GDM1 (cell line): Measurements from ENCODE around the gene MYO10.

Source experiments
- DNase-seq: peaks from one replicate; lab custom pipeline; 2025; lab: John Stamatoyannopoulos, UW

MYO10 gene

GRCh38 chr5:16812448-16812847 lies 123.6 kb downstream of the MYO10 start:
- DNase-seq = no peak

DNA sequence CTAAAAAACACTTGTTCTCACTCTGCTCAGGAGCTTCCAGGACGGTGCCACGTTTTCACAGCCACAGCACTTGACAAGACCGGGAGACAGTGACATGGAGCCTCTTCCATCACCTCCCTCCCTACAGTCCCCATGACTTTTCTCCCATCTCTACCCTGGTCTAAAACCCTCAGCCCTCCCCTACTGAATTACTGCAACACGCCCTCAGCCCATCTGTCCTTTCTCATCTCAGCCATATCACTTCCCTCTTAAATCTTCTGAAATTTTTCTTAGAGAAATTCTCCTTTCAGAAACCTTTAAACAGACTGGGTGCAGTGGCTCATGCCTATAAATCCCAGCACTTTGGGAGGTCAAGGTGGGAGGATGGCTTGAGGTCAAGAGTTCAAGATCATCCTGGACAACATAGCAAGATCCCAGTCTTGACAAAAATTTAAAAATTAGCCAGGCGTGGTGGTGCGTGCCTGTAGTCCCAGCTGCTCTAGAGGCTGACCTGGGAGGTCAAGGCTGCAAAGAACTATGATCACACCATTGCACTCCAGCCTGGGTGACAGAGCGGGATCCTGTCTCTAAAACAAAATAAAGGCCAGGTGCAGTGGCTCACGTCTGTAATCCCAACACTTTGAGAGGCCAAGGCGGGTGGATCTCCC lies 125.8 kb downstream of the MYO10 start:
- no peak for DNase-seq

- no peak for DNase-seq
Observed at GRCh38 chr5:16809395-16810207, 126.5 kb downstream of the MYO10 start.

DNA sequence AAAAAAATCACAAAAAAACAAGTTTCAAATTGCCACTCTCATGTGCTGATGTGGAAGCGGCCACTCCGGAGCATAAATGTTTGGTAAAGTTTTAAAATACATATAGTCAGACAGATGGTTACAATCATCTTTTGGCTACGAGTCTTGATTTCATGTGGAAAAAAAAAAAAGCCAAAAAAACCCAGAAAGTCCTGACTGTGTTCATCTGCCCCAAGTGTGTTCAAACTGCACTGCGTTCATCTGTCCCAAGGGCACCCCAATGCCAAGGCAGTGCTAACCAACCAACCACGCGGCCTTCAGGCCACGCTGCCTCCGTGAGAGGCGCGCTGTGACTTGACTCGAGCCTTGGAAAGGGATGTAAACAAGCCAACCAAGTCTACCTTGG lies 127.1 kb downstream of the MYO10 start:
- DNase-seq = no peak

GRCh38 chr5:16808021-16808420 lies 128.1 kb downstream of the MYO10 start:
- no peak for DNase-seq

- no peak for DNase-seq
Observed at GRCh38 chr5:16807547-16807864, 128.6 kb downstream of the MYO10 start.

- no peak for DNase-seq
Observed at GRCh38 chr5:16806711-16807546, 129.2 kb downstream of the MYO10 start.

DNA sequence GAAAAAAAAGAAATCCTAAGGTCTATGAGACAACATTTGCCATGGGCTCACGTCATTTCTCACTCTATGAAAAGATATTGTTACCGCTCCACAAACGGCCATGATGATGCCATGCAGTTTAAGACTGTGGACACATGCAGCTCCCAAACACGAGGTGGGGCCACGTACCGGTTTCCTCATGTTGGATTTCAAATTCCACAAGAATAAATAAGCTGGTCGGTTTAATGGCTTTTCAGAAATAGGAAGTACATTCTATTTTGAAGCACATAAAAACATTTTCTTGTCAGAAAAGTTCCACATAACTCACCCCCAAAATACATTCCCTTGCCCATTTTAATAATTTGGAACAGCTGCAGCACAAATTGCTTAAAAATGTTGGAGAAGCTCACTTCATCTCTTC lies 130.6 kb downstream of the MYO10 start:
- DNase-seq = no peak

GRCh38 chr5:16803831-16804230 lies 132.3 kb downstream of the MYO10 start:
- DNase-seq = no peak

- DNase-seq = no peak
Observed at GRCh38 chr5:16800477-16800876, 135.6 kb downstream of the MYO10 start.

- no peak for DNase-seq
Observed at GRCh38 chr5:16799796-16800195, 136.3 kb downstream of the MYO10 start.

DNA sequence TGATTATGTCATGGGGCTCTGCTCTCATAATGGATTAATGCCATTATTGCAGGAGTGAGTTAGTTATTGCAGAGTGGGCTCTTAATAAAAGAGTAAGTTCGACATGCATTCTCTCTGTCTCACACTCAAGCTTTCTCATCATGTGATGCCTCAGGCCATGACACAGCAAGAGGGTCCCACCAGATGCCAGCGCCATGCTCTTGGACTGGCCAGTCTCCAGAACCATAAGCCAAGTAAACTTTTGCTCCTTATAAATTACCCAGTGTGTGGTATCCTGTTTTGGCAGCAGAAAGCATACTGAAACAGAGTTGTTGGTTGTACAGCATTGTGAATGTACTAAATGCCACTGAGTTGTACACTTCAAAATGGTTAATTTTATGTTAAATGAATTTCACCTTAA lies 138.1 kb downstream of the MYO10 start:
- DNase-seq = no peak

DNA sequence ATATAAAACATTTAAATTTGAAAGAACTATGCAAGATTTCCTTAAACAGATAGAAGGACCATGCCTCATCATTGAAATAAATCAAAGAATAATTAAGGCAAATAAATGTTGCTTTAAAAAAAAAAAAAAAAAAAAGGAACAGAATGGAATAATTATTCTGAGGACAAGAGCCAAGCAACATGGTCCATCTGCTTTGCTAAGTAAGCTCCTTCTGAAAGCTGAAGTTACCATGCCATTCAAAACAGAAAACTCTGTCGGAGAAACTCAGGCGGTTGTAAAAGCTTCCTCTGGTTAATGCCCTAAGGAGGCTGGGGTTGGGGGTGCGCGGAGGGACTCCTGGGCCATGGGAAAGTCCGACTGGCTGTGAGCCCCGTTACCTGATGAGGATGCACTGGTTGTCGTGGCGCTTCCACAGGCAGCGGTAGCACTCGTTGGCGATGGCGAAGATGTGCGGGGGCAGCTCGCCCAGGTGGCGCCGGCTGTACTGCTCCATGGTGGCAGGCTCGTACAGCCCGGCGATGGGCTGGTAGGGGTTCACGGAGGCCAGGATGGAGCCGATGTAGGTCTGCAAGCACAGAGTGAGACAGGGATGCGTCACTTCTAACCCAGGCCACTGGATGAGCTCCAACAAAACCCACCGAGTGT lies 141.7 kb downstream of the MYO10 start:
- no peak for DNase-seq

DNA sequence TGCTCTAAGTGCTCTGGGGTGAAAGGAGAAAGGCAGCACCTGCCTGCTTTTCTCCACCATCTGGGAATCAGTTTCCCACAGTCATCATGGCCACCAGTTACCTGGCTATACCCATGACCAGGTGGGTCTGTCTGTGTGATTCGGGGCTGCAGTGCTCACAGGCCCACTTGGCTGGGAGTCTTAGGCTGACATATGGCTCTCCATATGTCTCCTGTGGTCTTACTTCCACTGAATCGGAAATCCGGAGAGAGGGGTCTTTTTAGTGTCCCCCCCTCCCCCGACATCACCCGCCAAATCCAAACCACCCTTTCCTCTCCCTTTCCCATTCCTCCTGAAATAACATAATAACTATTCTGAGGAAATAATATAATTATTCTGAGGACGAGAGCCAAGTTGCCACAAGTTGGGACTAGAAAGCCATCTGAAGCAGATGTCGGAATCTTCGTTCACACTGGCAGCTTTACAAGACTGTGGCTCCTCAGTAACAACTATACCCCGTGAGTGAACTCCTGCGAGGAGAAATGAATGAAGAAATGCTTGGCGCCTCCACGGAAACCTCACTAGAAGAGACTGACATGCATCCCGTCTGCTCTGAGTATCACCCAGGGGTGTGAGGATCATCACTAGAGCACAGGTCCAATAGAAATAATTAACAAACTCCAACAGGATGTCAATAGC lies 143.4 kb downstream of the MYO10 start:
- no peak for DNase-seq

- DNase-seq = no peak
Observed at GRCh38 chr5:16791904-16792597, 144.0 kb downstream of the MYO10 start.

GRCh38 chr5:16791036-16791705 lies 144.9 kb downstream of the MYO10 start:
- no peak for DNase-seq

DNA sequence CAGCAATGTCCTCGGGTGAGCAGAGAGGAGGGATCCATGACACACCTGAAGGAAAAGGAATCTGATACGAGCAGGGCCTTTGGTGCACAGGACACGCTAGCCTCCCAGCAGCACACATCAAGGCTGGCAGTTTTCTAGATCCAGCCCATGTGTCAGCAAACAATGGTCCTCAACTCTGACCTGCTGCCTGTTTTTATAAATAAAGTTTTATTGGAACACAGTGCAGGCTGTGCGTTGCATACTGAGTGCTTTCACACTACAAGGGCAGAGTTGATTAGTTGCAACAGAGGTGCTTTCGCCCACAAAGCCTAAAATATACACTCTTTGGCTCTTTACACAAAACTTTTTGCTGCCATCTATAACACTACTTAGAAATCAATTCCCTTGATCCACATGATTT lies 147.1 kb downstream of the MYO10 start:
- DNase-seq = no peak

DNA sequence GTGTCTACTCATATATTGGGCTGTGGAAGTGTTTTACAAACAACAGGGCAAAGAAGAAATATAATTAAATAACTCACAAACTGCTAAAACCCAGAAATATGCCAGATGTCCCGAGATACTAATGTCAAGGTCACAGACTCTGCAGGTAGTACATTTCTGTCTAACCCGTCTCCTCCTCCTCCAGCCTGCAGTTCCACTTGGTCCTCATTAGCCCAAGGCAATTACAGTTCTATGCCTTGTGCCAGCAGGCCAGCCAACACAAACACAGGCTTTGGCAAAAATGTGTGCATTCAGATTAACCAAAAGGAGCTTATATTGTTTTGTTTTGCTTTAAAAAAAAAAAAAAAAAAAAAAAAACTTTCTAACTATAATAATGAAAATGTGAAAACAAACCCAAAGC lies 148.8 kb downstream of the MYO10 start:
- no peak for DNase-seq

DNA sequence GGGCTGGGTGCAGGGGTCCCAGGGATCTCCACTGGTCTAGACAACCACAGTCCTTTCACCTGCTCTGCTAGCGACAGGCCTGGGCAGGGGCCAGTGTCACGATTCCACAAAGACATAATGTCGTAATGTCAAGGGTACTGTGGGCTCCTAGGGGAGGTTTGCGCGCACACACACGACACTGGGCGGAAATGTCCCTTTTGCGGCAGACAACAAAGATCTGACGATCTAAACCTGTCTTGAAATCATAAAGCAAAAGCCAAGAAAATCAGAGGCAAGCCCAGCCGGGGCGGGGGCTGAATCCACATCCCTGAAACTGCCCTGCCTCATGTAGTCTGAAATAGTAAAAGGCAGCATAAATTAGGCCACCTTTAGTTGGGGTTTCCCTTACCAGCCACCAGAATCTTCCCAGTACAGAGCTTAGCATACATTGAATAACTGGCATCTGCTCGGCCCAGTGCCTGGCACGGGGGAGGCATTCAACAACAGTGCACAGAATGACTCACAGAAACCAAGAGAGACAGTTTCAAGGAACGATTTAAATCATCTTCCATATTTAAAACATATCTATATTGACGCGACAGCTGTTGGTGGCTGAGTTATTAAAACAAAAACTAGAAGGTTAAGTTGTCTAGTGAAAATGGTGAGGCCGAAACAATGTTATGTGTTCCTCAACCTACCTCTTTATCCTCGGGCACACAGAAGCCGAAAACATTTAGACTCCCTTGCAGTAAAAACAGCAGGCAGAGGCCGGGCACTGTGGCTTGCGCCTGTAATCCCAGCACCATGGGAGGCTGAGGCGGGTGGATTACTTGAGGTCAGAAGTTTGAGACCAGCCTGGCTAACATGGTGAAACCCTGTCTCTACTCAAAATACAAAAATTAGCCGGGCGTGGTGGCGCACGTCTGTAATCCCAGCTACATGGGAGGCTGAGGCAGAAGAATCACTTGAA lies 151.0 kb downstream of the MYO10 start:
- DNase-seq = no peak

DNA sequence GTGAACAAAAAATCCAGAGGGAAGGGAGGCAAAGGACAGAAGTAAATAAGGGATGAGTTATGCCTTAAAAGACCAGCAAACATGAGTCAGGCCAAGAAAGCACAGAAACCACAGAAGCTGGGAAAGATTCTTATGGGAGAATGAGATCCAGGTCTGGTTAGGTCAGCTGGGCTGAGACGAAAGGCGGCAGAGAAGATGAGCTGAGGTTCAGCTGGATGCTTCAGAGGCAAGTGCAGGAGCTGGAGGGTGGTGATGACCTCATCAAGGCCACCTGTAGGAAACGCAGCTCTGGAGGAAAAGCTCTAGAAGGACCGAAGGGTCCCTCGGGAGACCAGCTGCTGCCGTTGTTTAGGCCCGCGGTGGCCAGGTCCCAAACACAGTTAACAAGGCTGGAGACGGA lies 152.0 kb downstream of the MYO10 start:
- DNase-seq = no peak
